CD8-positive, alpha-beta memory T cell (primary cell): ENCODE data around the gene HELZ. TPM values are rescaled to one million over a fixed set of nuclear protein-coding genes. Genes with fewer than 3 reads are reported as not detected.
"Not testable (repeated sequence)": the region's sequence is repeated elsewhere in the genome, so short reads cannot be mapped to it uniquely, and the experiment has no call there.

Experiments
- CTCF ChIA-PET: fragments of 350-600 bp; sonication (Branson Sonifier 250); formaldehyde crosslinking; loops from one replicate; lab custom pipeline; 2021; ENCODE audit warnings: antibody characterized with exemption; lab: Charles Lee
- POLR2A ChIA-PET: fragments of 350-600 bp; sonication (Branson Sonifier 250); formaldehyde crosslinking; loops from one replicate; lab custom pipeline; 2021; ENCODE audit warnings: antibody characterized with exemption; lab: Charles Lee
- DNase-seq, 5 donors: peaks; one replicate each; pipeline versions ENCODE4 v3.0.0 to v3.0.0-alpha.2; 2020 to 2022; ENCODE audit warnings: mixed read lengths in 1 of 5
- H3K27ac ChIP-seq: one replicate; pipeline ENCODE4 v1.7.0; 2013; ENCODE audit warnings: low read depth, mild to moderate bottlenecking, low read length, moderate library complexity
- H3K27me3 ChIP-seq: 2 replicates; pipeline ENCODE4 v1.7.0; 2013; ENCODE audit warnings: low read length, mild to moderate bottlenecking; ENCODE audit not compliant: insufficient read depth, poor library complexity, severe bottlenecking
- H3K36me3 ChIP-seq: 2 replicates; pipeline ENCODE4 v1.7.0; 2013; ENCODE audit warnings: mild to moderate bottlenecking, low read length, moderate library complexity; ENCODE audit not compliant: insufficient read depth
- H3K4me1 ChIP-seq: 2 replicates; pipeline ENCODE4 v1.7.0; 2013; ENCODE audit warnings: mild to moderate bottlenecking, low read length, moderate library complexity; ENCODE audit not compliant: insufficient read depth
- H3K4me3 ChIP-seq: 2 replicates; pipeline ENCODE4 v1.7.0; 2013; ENCODE audit warnings: mild to moderate bottlenecking, low read length
- H3K9me3 ChIP-seq: 2 replicates; pipeline ENCODE4 v1.7.0; 2013; ENCODE audit warnings: mild to moderate bottlenecking, low read length
- H3K27ac Mint-ChIP-seq, 8 donors: one replicate each; pipeline ENCODE4 v1.8.0; 2020 to 2021; ENCODE audit warnings: mixed read lengths in 8 of 8, mild to moderate bottlenecking in 6 of 8, inconsistent platforms in 3 of 8, moderate library complexity in 3 of 8
- H3K27me3 Mint-ChIP-seq, 2 donors: one replicate each; pipeline ENCODE4 v1.8.0; 2020 to 2021; ENCODE audit warnings: mixed read lengths in 2 of 2, mild to moderate bottlenecking in 1 of 2, moderate library complexity in 1 of 2
- H3K36me3 Mint-ChIP-seq, 3 donors: one replicate each; pipeline ENCODE4 v1.8.0; 2020 to 2021; ENCODE audit warnings: mixed read lengths in 3 of 3, inconsistent platforms in 1 of 3, mild to moderate bottlenecking in 1 of 3
- H3K4me1 Mint-ChIP-seq, 3 donors: one replicate each; pipeline ENCODE4 v1.8.0; 2020 to 2021; ENCODE audit warnings: mixed read lengths in 3 of 3, inconsistent platforms in 1 of 3, mild to moderate bottlenecking in 1 of 3
- H3K4me3 Mint-ChIP-seq, 7 donors: one replicate each; pipeline ENCODE4 v1.8.0; 2020 to 2021; ENCODE audit warnings: mixed read lengths in 7 of 7, mild to moderate bottlenecking in 6 of 7, moderate library complexity in 4 of 7, inconsistent platforms in 2 of 7
- H3K9me3 Mint-ChIP-seq, 5 donors: one replicate each; pipeline ENCODE4 v1.8.0; 2020 to 2022; ENCODE audit warnings: mixed read lengths in 5 of 5, mild to moderate bottlenecking in 3 of 5, moderate library complexity in 2 of 5, inconsistent platforms in 1 of 5
- polyA plus RNA-seq: library from polyadenylated mRNA; unstranded; fragments of 300-500 nt; fragmentation: Illumina TruSeq; gene quantifications from one replicate; pipeline ENCODE4 v1.2.3, GENCODE V29; 2021
- total RNA-seq, 2 experiments: library from RNA; stranded (reverse); gene quantifications; one replicate each; pipeline ENCODE4 v1.2.3, GENCODE V29; 2021

Gene HELZ
- total and polyA plus RNA-seq, 3 experiments from 2014 or later: 56.4 to 85.0 (median 62.5) TPM

GRCh38 chr17:67043283-67043682, 201.7 kb downstream of the HELZ start:
- no peak overlapping the region for H3K27ac Mint-ChIP-seq

GRCh38 chr17:67041941-67042899, 202.8 kb downstream of the HELZ start:
- Histone ChIP-seq H3K27ac (no peak overlapping the region), H3K27me3 (no peaks in the 10 kb centered on the region), H3K9me3 (no peaks in the 10 kb centered on the region), H3K36me3 (no peaks in the 10 kb centered on the region), H3K4me1 (no peaks in the 10 kb centered on the region), H3K4me3 (no peak overlapping the region)
- Mint-ChIP-seq H3K36me3 (peaks cover 0 to 5% (median 0%) of the 10 kb centered on the region in 3 donors), H3K4me3 (no peak overlapping the region), H3K4me1 (no peaks in the 10 kb centered on the region), H3K9me3 (peaks cover 0 to 7% (median 0%) of the 10 kb centered on the region in 5 donors), H3K27me3 (peaks cover 7 to 10% of the 10 kb centered on the region in 2 donors), H3K27ac (no peak overlapping the region)
- DNase-seq: no peak
- ChIA-PET POLR2A (no interaction called here), CTCF (no interaction called here)

More at GRCh38 chr17:67043283-67043682, 201.7 kb downstream of the HELZ start:
- no peak overlapping the region for H3K27ac ChIP-seq
- H3K27me3 Mint-ChIP-seq: peaks cover 7% of the 10 kb centered on the region in 2 donors
- POLR2A ChIA-PET: no interaction called here
- no peaks in the 10 kb centered on the region for H3K4me1 ChIP-seq
- no peak overlapping the region for H3K4me3 Mint-ChIP-seq
- peaks cover 4 to 13% (median 9%) of the 10 kb centered on the region in 5 donors for H3K9me3 Mint-ChIP-seq
- H3K36me3 ChIP-seq: no peaks in the 10 kb centered on the region
- no peak for DNase-seq
- no peaks in the 10 kb centered on the region for H3K27me3 ChIP-seq
- CTCF ChIA-PET: no interaction called here
- peaks cover 0 to 14% (median 0%) of the 10 kb centered on the region in 3 donors for H3K36me3 Mint-ChIP-seq
- H3K4me3 ChIP-seq: no peak overlapping the region
- H3K4me1 Mint-ChIP-seq: no peaks in the 10 kb centered on the region
- H3K9me3 ChIP-seq: peaks cover 4% of the 10 kb centered on the region

GRCh38 chr17:67041531-67041930, 203.5 kb downstream of the HELZ start:
- Mint-ChIP-seq H3K36me3 (no peaks in the 10 kb centered on the region), H3K4me3 (no peak overlapping the region), H3K9me3 (peaks cover 0 to 4% (median 0%) of the 10 kb centered on the region in 5 donors), H3K27ac (no peak overlapping the region), H3K4me1 (no peaks in the 10 kb centered on the region), H3K27me3 (peaks cover 10 to 14% of the 10 kb centered on the region in 2 donors)
- Histone ChIP-seq H3K4me3 (no peak overlapping the region), H3K4me1 (no peaks in the 10 kb centered on the region), H3K9me3 (no peaks in the 10 kb centered on the region), H3K27ac (no peak overlapping the region), H3K36me3 (no peaks in the 10 kb centered on the region), H3K27me3 (no peaks in the 10 kb centered on the region)
- DNase-seq: no peak
- ChIA-PET POLR2A (no interaction called here), CTCF (no interaction called here)

- DNase-seq, H3K36me3 Mint-ChIP-seq, H3K9me3 ChIP-seq, H3K27me3 ChIP-seq, H3K4me1 Mint-ChIP-seq, H3K27ac Mint-ChIP-seq, H3K4me3 ChIP-seq, H3K4me1 ChIP-seq, H3K27ac ChIP-seq, H3K36me3 ChIP-seq, H3K4me3 Mint-ChIP-seq, H3K9me3 Mint-ChIP-seq, CTCF ChIA-PET, POLR2A ChIA-PET: not testable (repeated sequence)
- H3K27me3 Mint-ChIP-seq: peaks cover 13 to 15% of the 10 kb centered on the region in 2 donors
Measured at GRCh38 chr17:67041119-67041518, 203.9 kb downstream of the HELZ start.

- H3K4me1 ChIP-seq: no peaks in the 10 kb centered on the region
- no peaks in the 10 kb centered on the region for H3K36me3 Mint-ChIP-seq
- H3K27me3 Mint-ChIP-seq: peaks cover 11 to 15% of the 10 kb centered on the region in 2 donors
- no peaks in the 10 kb centered on the region for H3K9me3 Mint-ChIP-seq
- H3K4me3 Mint-ChIP-seq: no peak overlapping the region
- CTCF ChIA-PET: no interaction called here
- peak overlapping the region in 1 of 8 donors; percentile 34 for H3K27ac Mint-ChIP-seq
- no peak for DNase-seq
- H3K36me3 ChIP-seq: no peaks in the 10 kb centered on the region
- POLR2A ChIA-PET: no interaction called here
- H3K4me1 Mint-ChIP-seq: no peaks in the 10 kb centered on the region
- no peaks in the 10 kb centered on the region for H3K9me3 ChIP-seq
- H3K27ac ChIP-seq: no peak overlapping the region
- H3K27me3 ChIP-seq: no peaks in the 10 kb centered on the region
- H3K4me3 ChIP-seq: no peak overlapping the region
Measured at GRCh38 chr17:67040652-67041051, 204.3 kb downstream of the HELZ start.

GRCh38 chr17:67038861-67039365, 206.1 kb downstream of the HELZ start:
- no peaks in the 10 kb centered on the region for H3K27me3 ChIP-seq
- Mint-ChIP-seq H3K36me3 (no peaks in the 10 kb centered on the region), H3K9me3 (no peaks in the 10 kb centered on the region), H3K27ac (no peak overlapping the region), H3K4me3 (no peak overlapping the region), H3K4me1 (no peaks in the 10 kb centered on the region), H3K27me3 (peaks cover 15% of the 10 kb centered on the region in 2 donors)
- no peak overlapping the region for H3K27ac ChIP-seq
- no peaks in the 10 kb centered on the region for H3K4me1 ChIP-seq
- H3K36me3 ChIP-seq: no peaks in the 10 kb centered on the region
- ChIA-PET POLR2A (no interaction called here), CTCF (no interaction called here)
- no peaks in the 10 kb centered on the region for H3K9me3 ChIP-seq
- DNase-seq: no peak
- H3K4me3 ChIP-seq: no peak overlapping the region

GRCh38 chr17:67035131-67036083, 209.6 kb downstream of the HELZ start:
- Mint-ChIP-seq H3K4me1 (no peaks in the 10 kb centered on the region), H3K9me3 (no peaks in the 10 kb centered on the region), H3K36me3 (no peaks in the 10 kb centered on the region), H3K27me3 (peaks cover 9 to 15% of the 10 kb centered on the region in 2 donors), H3K4me3 (no peak overlapping the region), H3K27ac (no peak overlapping the region)
- H3K4me3 ChIP-seq: no peak overlapping the region
- no peaks in the 10 kb centered on the region for H3K9me3 ChIP-seq
- H3K36me3 ChIP-seq: no peaks in the 10 kb centered on the region
- no peaks in the 10 kb centered on the region for H3K27me3 ChIP-seq
- ChIA-PET CTCF (no interaction called here), POLR2A (no interaction called here)
- DNase-seq: no peak
- H3K27ac ChIP-seq: no peak overlapping the region
- H3K4me1 ChIP-seq: no peaks in the 10 kb centered on the region
